K562 (cell line): ENCODE measurements around the gene VSTM1. TPM values are rescaled to one million over a fixed set of nuclear protein-coding genes. Genes with fewer than 3 reads are reported as not detected.

Experiments
- BHLHE40 ChIP-seq: IDR thresholded peaks from 2 replicates; pipeline ENCODE4 v1.6.1; 2011; ENCODE audit warnings: low read length, improper control_type of control experiment
- CBX5 ChIP-seq: IDR thresholded peaks from 2 replicates; pipeline ENCODE4 v1.6.1; 2014; ENCODE audit warnings: low read depth, borderline replicate concordance
- ESRRB ChIP-seq: fragments of 250-450 bp; sonication (Bioruptor Pico); IDR thresholded peaks from 2 replicates; pipeline ENCODE4 v1.5.0; 2020; ENCODE audit warnings: mild to moderate bottlenecking, moderate library complexity, borderline replicate concordance
- HLTF ChIP-seq: fragments of 450-650 bp; IDR thresholded peaks from 2 replicates; pipeline ENCODE4 v1.6.1; 2016
- HNRNPH1 ChIP-seq: fragments of 200-400 bp; formaldehyde crosslinking; optimal IDR thresholded peaks from 2 replicates; pipeline ENCODE3; 2017; ENCODE audit warnings: low read depth, mild to moderate bottlenecking, low read length, moderate library complexity
- IRF2 ChIP-seq: sonication (generic); formaldehyde crosslinking; IDR thresholded peaks from 2 replicates; pipeline ENCODE4 v1.8.1; 2022; ENCODE audit warnings: mild to moderate bottlenecking, missing genetic modification reagents
- MYNN ChIP-seq, 2 experiments: sonication (generic); formaldehyde crosslinking in 1 of 2; IDR thresholded peaks; 2 replicates each; pipeline versions ENCODE4 v1.5.0 to v1.6.1; 2016 to 2020; ENCODE audit warnings: antibody characterized with exemption in 1 of 2, missing genetic modification reagents in 1 of 2
- PRMT5 ChIP-seq: sonication (generic); formaldehyde crosslinking; IDR thresholded peaks from 2 replicates; pipeline ENCODE4 v1.5.0; 2020; ENCODE audit warnings: missing genetic modification reagents
- RBM34 ChIP-seq: fragments of 200-400 bp; formaldehyde crosslinking; IDR thresholded peaks from 2 replicates; pipeline ENCODE4 v1.6.1; 2018; ENCODE audit warnings: low read length, borderline replicate concordance; ENCODE audit not compliant: insufficient read depth
- SIX5 ChIP-seq, 2 experiments: IDR thresholded peaks; 2 replicates each; pipeline ENCODE4 v1.6.1; 2011; ENCODE audit warnings: low read length in 2 of 2, borderline replicate concordance in 1 of 2, low read depth in 1 of 2, mild to moderate bottlenecking in 1 of 2, moderate library complexity in 1 of 2; ENCODE audit not compliant: insufficient read depth in 1 of 2
- SMARCB1 ChIP-seq: IDR thresholded peaks from 2 replicates; pipeline ENCODE4 v1.6.1; 2011; ENCODE audit warnings: improper control_type of control experiment, low read depth; ENCODE audit not compliant: insufficient read length
- SRSF7 ChIP-seq: fragments of 200-400 bp; formaldehyde crosslinking; optimal IDR thresholded peaks from 2 replicates; pipeline ENCODE3; 2017; ENCODE audit warnings: mild to moderate bottlenecking, low read depth, low read length
- STAT5A ChIP-seq: IDR thresholded peaks from 2 replicates; pipeline ENCODE4 v1.6.1; 2012; ENCODE audit warnings: low read length, inconsistent platforms, borderline replicate concordance
- TAF1 ChIP-seq: IDR thresholded peaks from 2 replicates; pipeline ENCODE4 v1.6.1; 2011; ENCODE audit warnings: mild to moderate bottlenecking, low read length, moderate library complexity; ENCODE audit not compliant: insufficient read depth, control insufficient read depth, severe bottlenecking; ENCODE audit errors: extremely low read depth
- TEAD4 ChIP-seq, 2 experiments: sonication (generic) in 1 of 2; formaldehyde crosslinking in 1 of 2; IDR thresholded peaks; 2 replicates each; pipeline versions ENCODE4 v1.6.1 to v1.8.0; 2012 to 2022; ENCODE audit warnings: borderline replicate concordance in 1 of 2, inconsistent platforms in 1 of 2, low read length in 1 of 2, mild to moderate bottlenecking in 1 of 2, missing genetic modification reagents in 1 of 2
- TRIM24 ChIP-seq, 2 experiments: fragments of 450-650 bp; IDR thresholded peaks; 2 replicates each; pipeline ENCODE4 v1.6.1; 2016
- WHSC1 ChIP-seq: IDR thresholded peaks from one replicate; pipeline ENCODE4 v1.6.1; 2012; ENCODE audit warnings: low read length, control low read depth, inconsistent platforms
- XRCC4 ChIP-seq: IDR thresholded peaks from one replicate; pipeline ENCODE4 v1.6.1; 2011; ENCODE audit not compliant: insufficient read depth, insufficient read length; ENCODE audit errors: extremely low read depth
- YY1 ChIP-seq, 3 experiments: IDR thresholded peaks; 2 replicates each; pipeline ENCODE4 v1.6.1; 2011; ENCODE audit warnings: low read length in 2 of 3, mild to moderate bottlenecking in 2 of 3, moderate library complexity in 2 of 3, borderline replicate concordance in 1 of 3, control low read depth in 1 of 3, low read depth in 1 of 3; ENCODE audit not compliant: insufficient read depth in 3 of 3, insufficient replicate concordance in 2 of 3, control insufficient read depth in 1 of 3, insufficient read length in 1 of 3; ENCODE audit errors: extremely low read depth in 1 of 3
- ZNF253 ChIP-seq: fragments of 250-450 bp; sonication (Bioruptor Pico); conservative IDR thresholded peaks from 2 replicates; pipeline ENCODE4 v1.6.1; 2021; ENCODE audit warnings: mild to moderate bottlenecking
- polyA plus RNA-seq, 8 experiments: library from polyadenylated mRNA; depleted of rRNA in 4 of 8; stranded (reverse) in 5 of 8; unstranded in 3 of 8; fragments of >200 nt; fragmentation: Nextera tagmentation in 2 of 8; fragmentation: Illumina TruSeq in 1 of 8; extraction: Ambion mirVana in 2 of 8; extraction: Trizol in 1 of 8; gene quantifications; 2 replicates each; pipeline versions ENCODE4 v1.2.1 to v1.2.3, GENCODE V29; 2011 to 2014; ENCODE audit warnings: inconsistent platforms in 1 of 8, missing spikeins in 1 of 8
- total RNA-seq, 7 experiments: library from RNA; depleted of rRNA in 6 of 7; stranded (reverse); fragments of >200 nt in 6 of 7; fragmentation: Illumina TruSeq in 2 of 7; extraction: Trizol in 2 of 7; gene quantifications; 2 replicates each; pipeline versions ENCODE4 v1.2.1 to v1.2.3, GENCODE V29; 2011 to 2021; ENCODE audit warnings: low replicate concordance in 1 of 7
- TF ChIP-seq, protein P1 (sequence below): fragments of 450-650 bp; IDR thresholded peaks from 2 replicates; pipeline ENCODE4 v1.7.1; 2018; ENCODE audit warnings: mild to moderate bottlenecking, low read depth; ENCODE audit not compliant: partially characterized antibody
- TF ChIP-seq, protein P2 (sequence below): sonication (generic); formaldehyde crosslinking; IDR thresholded peaks from 2 replicates; pipeline ENCODE4 v1.8.0; 2022; ENCODE audit warnings: mild to moderate bottlenecking, low read depth, missing genetic modification reagents
- TF ChIP-seq, protein P3 (sequence below): fragments of 250-450 bp; sonication (Bioruptor Pico); IDR thresholded peaks from 2 replicates; pipeline ENCODE4 v1.9.0; 2021; ENCODE audit warnings: mild to moderate bottlenecking

The VSTM1 gene
- total and polyA plus RNA-seq, 9 of the 15 experiments (the other 6 are each of a cell fraction or from before 2014, with no cell fraction given) = not detected

DNA sequence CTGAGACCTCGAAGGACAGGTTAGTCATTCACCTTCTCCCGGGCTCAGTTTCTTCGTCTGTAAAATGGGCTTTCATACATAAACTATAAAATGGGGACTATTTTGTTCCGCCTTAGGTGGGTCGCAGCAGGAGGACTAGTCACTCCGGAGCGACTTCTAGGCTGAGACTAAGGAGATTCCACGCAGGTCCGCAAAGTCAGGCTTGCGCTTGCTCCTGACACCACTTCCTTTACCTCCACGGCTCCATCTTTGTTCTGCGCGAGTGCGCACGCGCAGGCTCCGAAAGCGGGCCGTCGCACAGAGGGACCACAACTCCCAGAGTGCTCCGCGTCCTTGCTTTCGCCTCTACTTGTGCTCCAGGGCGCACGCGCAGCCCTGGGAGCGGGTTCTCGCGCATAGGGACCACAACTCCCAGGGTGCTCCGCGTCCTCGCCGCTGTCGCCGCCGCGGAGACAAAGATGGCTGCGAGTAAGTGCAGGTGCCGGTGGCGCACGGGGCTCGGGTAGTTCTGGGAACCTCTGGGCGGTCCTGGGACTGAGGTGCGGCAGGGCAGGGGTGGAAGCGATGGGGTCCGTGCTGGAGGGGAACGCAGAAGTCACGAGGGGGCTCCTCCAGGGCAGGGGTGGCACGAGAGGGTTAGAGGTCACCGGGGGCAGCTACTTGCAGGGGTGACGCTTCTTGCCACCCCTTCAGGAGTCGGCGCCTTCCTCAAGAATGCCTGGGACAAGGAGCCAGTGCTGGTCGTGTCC, 38.9 kb upstream of the VSTM1 start, which contains the start of gene NDUFA3 (continued):
- TF ChIP-seq SMARCB1 (no peak), MYNN (IDR thresholded peaks at IDR 0.05) (no peak), MYNN (CRISPR knock-in tag; IDR thresholded peaks at IDR 0.05) (no peak), STAT5A (no peak), TAF1 (peak; percentile 87), TRIM24 (IDR thresholded peaks at IDR 0.05) (no peak), XRCC4 (no peak), RBM34 (no peak), PRMT5 (CRISPR knock-in tag) (no peak), TEAD4 (IDR thresholded peaks at IDR 0.05; ENCODE audit: low read length) (no peak), TEAD4 (CRISPR knock-in tag; IDR thresholded peaks at IDR 0.05; ENCODE audit: borderline replicate concordance) (no peak), SRSF7 (no peak), HNRNPH1 (no peak), CBX5 (no peak), WHSC1 (no peak), HLTF (no peak), BHLHE40 (peak; percentile 68; the same call in 1 of the 2 replicates), ZNF253 (CRISPR knock-in tag) (no peak), YY1 (IDR thresholded peaks at IDR 0.05; ENCODE audit: borderline replicate concordance in 1 of 3, control insufficient read depth in 1 of 3, extremely low read depth in 1 of 3, insufficient read depth in 3 of 3, insufficient read length in 1 of 3, insufficient replicate concordance in 2 of 3, low read depth in 1 of 3, low read length in 2 of 3) (peak; percentile 80 to 97 (median 96)), IRF2 (CRISPR knock-in tag) (no peak), ESRRB (CRISPR knock-in tag) (no peak), SIX5 (IDR thresholded peaks at IDR 0.05; ENCODE audit: borderline replicate concordance in 1 of 2, insufficient read depth in 1 of 2, low read depth in 1 of 2, low read length in 2 of 2) (peak; percentile 85 to 86)
- TF ChIP-seq, protein P1, sequence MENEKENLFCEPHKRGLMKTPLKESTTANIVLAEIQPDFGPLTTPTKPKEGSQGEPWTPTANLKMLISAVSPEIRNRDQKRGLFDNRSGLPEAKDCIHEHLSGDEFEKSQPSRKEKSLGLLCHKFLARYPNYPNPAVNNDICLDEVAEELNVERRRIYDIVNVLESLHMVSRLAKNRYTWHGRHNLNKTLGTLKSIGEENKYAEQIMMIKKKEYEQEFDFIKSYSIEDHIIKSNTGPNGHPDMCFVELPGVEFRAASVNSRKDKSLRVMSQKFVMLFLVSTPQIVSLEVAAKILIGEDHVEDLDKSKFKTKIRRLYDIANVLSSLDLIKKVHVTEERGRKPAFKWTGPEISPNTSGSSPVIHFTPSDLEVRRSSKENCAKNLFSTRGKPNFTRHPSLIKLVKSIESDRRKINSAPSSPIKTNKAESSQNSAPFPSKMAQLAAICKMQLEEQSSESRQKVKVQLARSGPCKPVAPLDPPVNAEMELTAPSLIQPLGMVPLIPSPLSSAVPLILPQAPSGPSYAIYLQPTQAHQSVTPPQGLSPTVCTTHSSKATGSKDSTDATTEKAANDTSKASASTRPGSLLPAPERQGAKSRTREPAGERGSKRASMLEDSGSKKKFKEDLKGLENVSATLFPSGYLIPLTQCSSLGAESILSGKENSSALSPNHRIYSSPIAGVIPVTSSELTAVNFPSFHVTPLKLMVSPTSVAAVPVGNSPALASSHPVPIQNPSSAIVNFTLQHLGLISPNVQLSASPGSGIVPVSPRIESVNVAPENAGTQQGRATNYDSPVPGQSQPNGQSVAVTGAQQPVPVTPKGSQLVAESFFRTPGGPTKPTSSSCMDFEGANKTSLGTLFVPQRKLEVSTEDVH = peak; percentile 42
- TF ChIP-seq, protein P2, sequence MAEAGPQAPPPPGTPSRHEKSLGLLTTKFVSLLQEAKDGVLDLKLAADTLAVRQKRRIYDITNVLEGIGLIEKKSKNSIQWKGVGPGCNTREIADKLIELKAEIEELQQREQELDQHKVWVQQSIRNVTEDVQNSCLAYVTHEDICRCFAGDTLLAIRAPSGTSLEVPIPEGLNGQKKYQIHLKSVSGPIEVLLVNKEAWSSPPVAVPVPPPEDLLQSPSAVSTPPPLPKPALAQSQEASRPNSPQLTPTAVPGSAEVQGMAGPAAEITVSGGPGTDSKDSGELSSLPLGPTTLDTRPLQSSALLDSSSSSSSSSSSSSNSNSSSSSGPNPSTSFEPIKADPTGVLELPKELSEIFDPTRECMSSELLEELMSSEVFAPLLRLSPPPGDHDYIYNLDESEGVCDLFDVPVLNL (CRISPR knock-in tag) = no peak
- TF ChIP-seq, protein P3, sequence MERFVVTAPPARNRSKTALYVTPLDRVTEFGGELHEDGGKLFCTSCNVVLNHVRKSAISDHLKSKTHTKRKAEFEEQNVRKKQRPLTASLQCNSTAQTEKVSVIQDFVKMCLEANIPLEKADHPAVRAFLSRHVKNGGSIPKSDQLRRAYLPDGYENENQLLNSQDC (CRISPR knock-in tag) = 0 out of 2 replicates have a peak, but pooled peaks have one; percentile 71
